ENCODE results near the gene FOXRED2.

FOXRED2 gene

DNA sequence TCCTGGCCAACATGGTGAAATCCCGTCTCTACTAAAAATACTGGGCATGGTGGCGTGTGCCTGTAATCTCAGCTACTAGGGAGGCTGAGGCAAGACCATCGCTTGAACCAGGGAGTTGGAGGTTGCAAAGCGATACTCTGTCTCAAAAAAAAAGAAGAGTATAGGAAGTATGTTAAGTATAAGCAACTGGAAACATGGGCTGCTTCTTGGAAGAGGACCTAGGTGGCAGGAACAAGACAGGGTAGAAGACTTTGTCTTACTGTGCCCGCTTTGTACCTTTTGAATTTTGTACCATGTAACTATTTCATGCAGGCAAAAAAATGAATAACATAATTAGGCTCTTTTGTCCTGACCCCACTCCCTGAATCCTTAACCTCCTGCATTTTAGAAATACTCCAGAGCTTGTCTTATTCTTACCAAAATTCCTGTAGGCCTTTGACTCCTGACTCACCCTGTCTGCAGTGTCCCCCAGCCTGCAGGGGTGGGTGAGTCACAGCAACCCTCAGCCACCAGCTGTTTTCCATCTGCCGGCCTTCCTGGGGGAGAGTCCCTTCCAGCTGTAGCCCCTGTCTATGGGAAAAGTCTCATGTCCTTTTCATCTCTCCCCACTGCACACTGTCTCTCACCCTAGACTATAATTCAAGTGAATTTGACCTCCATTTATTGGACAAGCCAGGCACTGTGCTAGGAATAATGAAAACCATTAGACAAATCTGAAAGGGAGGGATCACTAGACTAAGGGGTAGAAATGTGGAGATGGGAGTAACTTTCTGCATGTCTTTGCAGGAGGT is 67.2 kb downstream of the FOXRED2 start:
- TF ChIP-seq, protein P1, sequence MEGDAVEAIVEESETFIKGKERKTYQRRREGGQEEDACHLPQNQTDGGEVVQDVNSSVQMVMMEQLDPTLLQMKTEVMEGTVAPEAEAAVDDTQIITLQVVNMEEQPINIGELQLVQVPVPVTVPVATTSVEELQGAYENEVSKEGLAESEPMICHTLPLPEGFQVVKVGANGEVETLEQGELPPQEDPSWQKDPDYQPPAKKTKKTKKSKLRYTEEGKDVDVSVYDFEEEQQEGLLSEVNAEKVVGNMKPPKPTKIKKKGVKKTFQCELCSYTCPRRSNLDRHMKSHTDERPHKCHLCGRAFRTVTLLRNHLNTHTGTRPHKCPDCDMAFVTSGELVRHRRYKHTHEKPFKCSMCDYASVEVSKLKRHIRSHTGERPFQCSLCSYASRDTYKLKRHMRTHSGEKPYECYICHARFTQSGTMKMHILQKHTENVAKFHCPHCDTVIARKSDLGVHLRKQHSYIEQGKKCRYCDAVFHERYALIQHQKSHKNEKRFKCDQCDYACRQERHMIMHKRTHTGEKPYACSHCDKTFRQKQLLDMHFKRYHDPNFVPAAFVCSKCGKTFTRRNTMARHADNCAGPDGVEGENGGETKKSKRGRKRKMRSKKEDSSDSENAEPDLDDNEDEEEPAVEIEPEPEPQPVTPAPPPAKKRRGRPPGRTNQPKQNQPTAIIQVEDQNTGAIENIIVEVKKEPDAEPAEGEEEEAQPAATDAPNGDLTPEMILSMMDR (conservative IDR thresholded peaks at IDR 0.05; ENCODE audit: control insufficient read depth, insufficient read depth, low read depth, low read length), result no peak
- H3K4me3 ChIP-seq (ENCODE audit: control insufficient read depth, low read depth, low read length), result no peak overlapping the region
- DNase-seq (ENCODE audit: low read depth), result peak; percentile 95

Data from fibroblast of mammary gland (primary cell).